ENCODE data around the gene P4HTM. TPM values are rescaled to one million over a fixed set of nuclear protein-coding genes. Genes with fewer than 3 reads are reported as not detected.
"Not testable (repeated sequence)": the region's sequence is repeated elsewhere in the genome, so short reads cannot be mapped to it uniquely, and the experiment has no call there.

Gene P4HTM
- total RNA-seq, 1 experiment from 2014 or later, result 49.1 TPM

DNA sequence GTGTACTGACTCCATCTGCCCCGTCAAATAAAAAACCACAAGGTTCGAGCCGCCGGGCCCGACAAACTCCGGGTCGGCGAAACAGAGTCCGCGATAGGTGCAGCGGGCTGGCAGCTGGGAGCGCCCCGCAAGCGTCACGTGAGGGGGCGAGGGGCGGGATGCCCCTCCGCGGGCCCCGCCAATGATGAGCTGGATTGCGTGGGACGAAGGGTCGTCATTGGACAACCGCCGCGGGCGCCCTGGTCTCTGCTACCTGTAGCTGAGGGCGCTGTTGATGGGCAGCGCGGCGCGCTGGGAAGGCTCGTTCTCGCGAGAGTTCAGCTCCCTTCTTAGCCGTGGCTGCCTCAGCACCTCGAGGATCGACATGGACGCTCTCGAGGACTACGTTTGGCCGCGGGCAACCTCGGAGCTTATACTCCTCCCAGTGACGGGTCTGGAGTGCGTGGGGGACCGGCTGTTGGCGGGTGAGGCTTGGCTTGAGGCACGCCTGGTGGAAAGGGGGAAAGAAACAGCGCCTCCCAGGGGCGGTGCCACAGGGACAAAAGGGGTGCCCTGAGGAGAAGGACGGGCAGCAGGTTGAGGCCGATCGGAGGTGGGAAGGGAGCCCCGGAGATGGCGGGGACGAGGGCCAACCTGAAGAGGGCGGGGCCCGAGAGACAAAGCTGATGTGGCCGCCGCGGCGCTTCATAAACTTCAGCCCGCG, 17.2 kb downstream of the P4HTM start, which contains the start of gene WDR6:
TSS of gene WDR6 (plus strand) at position 324 of the 703 bp plus-strand sequence. CDS start at position 365, 41 bp downstream.
- Histone ChIP-seq H4K20me1 (ENCODE audit: insufficient read depth) (peaks cover 26% of the 10 kb centered on the region), H3K36me3 (ENCODE audit: low read depth) (no peaks in the 10 kb centered on the region), H3K79me2 (ENCODE audit: low read depth) (peaks cover 27% of the 10 kb centered on the region), H3K27ac (peak within 1 kb of the TSS; percentile 87), H3K9me2 (ENCODE audit: insufficient read depth) (no peaks in the 10 kb centered on the region), H3K27me3 (ENCODE audit: insufficient read depth, low read depth) (no peaks in the 10 kb centered on the region), H3K4me2 (peak within 1 kb of the TSS; percentile 84), H2AFZ (peak within 1 kb of the TSS; percentile 79), H3K4me3 (peak within 1 kb of the TSS; percentile 81), H3K4me1 (replicated peaks; ENCODE audit: insufficient read depth) (peaks cover 9% of the 10 kb centered on the region; the same call in 1 of the 2 replicates), H3F3A (ENCODE audit: insufficient read depth, low read depth) (peaks cover 5% of the 10 kb centered on the region; the same call in 1 of the 2 replicates), H3K9me3 (ENCODE audit: insufficient read depth, low read depth) (no peaks in the 10 kb centered on the region)
- DNase-seq, result peak; percentile 90 to 97
- CTCF ChIA-PET, result interaction anchor here (0.5 to 1.4 kb wide), 4 partner anchors 19 to 265 kb away, joined by 3 to 17 read pairs (median 5); partner anchors contain the start of genes P4HTM and QRICH1
- no TSS peak for BruUV-seq (replicated peaks)
- POLR2A ChIA-PET (ENCODE audit: unreplicated experiment), result interaction anchor here (0.5 to 1.6 kb wide), 13 partner anchors 9 to 561 kb away, joined by 3 to 22 read pairs (median 6); partner anchors contain the start of genes ATRIP, IMPDH2, IP6K2 and NDUFAF3
- TF ChIP-seq, protein P1, sequence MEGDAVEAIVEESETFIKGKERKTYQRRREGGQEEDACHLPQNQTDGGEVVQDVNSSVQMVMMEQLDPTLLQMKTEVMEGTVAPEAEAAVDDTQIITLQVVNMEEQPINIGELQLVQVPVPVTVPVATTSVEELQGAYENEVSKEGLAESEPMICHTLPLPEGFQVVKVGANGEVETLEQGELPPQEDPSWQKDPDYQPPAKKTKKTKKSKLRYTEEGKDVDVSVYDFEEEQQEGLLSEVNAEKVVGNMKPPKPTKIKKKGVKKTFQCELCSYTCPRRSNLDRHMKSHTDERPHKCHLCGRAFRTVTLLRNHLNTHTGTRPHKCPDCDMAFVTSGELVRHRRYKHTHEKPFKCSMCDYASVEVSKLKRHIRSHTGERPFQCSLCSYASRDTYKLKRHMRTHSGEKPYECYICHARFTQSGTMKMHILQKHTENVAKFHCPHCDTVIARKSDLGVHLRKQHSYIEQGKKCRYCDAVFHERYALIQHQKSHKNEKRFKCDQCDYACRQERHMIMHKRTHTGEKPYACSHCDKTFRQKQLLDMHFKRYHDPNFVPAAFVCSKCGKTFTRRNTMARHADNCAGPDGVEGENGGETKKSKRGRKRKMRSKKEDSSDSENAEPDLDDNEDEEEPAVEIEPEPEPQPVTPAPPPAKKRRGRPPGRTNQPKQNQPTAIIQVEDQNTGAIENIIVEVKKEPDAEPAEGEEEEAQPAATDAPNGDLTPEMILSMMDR (conservative IDR thresholded peaks at IDR 0.05), result peak; percentile 60
- no peak for TF ChIP-seq EZH2 (IDR thresholded peaks at IDR 0.05; ENCODE audit: low read depth)
- intact Hi-C loops (cut with micrococcal nuclease; ENCODE audit: unreplicated experiment), result loop anchor here (1.0 to 10.0 kb wide), 2 partner anchors 87 to 562 kb away; partner anchors contain the start of genes ATRIP, CCDC51, QRICH1 and TMA7

DNA sequence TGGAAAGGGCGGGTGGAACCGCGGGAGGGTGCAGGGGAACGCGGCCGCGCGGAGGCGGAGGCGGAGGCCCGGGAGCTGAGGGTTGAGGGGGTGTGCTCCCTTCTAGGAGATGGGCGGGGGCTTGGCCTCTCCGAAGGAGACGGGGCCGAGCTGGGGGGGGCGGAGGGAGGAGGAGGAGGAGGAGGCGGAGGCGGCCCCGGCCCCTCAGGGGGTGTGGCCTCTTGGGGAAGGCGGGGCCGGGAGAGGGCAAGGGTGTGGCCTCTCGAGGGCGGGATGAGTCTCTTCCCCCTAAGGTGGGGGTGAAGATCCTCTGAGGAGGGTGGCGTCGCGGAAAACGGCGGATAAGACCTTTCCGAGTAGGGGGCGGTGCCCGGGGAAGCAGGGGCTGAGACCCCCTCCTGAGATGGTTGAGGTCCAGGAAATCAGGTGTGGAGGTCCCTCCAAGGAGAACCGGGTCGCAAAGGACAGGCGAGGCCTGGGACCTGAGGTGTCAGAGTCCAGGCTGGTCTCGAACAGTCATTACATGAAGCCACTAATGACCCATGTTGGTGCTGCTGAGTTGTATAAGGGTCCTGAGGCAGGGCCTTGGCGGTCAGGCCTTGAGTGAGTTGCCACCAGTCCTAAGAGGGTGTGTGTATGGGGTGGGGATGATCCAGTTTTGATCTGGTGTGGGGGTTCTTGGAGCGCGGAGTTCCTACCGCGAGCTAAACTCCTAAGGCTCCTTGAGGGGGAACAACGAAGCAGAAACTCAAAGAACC, 17.9 kb downstream of the P4HTM start:
- Histone ChIP-seq H2AFZ (peak overlapping the region; percentile 79), H3K27me3 (ENCODE audit: insufficient read depth, low read depth) (no peaks in the 10 kb centered on the region), H3K27ac (peak overlapping the region; percentile 87), H3K9me2 (ENCODE audit: insufficient read depth) (no peaks in the 10 kb centered on the region), H3F3A (ENCODE audit: insufficient read depth, low read depth) (peaks cover 5% of the 10 kb centered on the region; the same call in 1 of the 2 replicates), H3K4me2 (peak overlapping the region; percentile 84), H4K20me1 (ENCODE audit: insufficient read depth) (peaks cover 29% of the 10 kb centered on the region), H3K79me2 (ENCODE audit: low read depth) (peaks cover 27% of the 10 kb centered on the region), H3K4me1 (replicated peaks; ENCODE audit: insufficient read depth) (peaks cover 9% of the 10 kb centered on the region; the same call in 1 of the 2 replicates), H3K36me3 (ENCODE audit: low read depth) (no peaks in the 10 kb centered on the region), H3K9me3 (ENCODE audit: insufficient read depth, low read depth) (no peaks in the 10 kb centered on the region), H3K4me3 (peak overlapping the region; percentile 81; the same call in 1 of the 2 replicates)
- ChIA-PET CTCF (interaction anchor here (0.9 to 1.4 kb wide), 2 partner anchors 19 to 86 kb away, joined by 4 to 17 read pairs; partner anchors contain the start of genes P4HTM and QRICH1), POLR2A (ENCODE audit: unreplicated experiment) (interaction anchor here (0.5 to 1.6 kb wide), 9 partner anchors 8 to 451 kb away, joined by 3 to 22 read pairs (median 8); partner anchors contain the start of genes NDUFAF3 and QRICH1)
- no peak for TF ChIP-seq EZH2 (IDR thresholded peaks at IDR 0.05; ENCODE audit: low read depth)
- TF ChIP-seq, protein P1 (conservative IDR thresholded peaks at IDR 0.05), result no peak
- intact Hi-C loops (cut with micrococcal nuclease; ENCODE audit: unreplicated experiment), result loop anchor here (1.0 to 10.0 kb wide), 2 partner anchors 86 to 563 kb away; partner anchors contain the start of genes ATRIP, CCDC51, QRICH1 and TMA7
- DNase-seq, result peak; percentile 63 to 90
- no TSS peak for BruUV-seq (replicated peaks)

DNA sequence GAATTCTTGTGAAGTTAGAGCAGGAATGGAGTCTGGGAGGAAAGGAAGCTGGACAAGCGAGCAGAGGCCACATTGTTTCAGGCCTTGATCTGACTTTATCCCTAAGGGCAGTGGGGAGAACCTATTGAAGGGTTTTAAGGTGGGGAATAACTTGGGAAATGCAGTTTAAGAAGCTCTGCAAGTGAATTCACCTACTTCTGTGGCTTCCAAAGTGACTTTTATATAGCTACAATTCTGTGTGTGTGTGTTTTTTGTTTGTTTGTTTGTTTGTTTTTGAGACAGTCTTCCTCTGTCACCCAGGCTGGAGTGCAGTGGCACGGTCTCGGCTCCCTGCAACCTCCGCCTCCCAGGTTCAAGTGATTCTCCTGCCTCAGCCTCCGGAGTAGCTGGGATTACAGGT, 18.6 kb downstream of the P4HTM start:
- H3K9me2 ChIP-seq (ENCODE audit: insufficient read depth); H3K36me3 ChIP-seq (ENCODE audit: low read depth); DNase-seq; H3K4me3 ChIP-seq; H3K27ac ChIP-seq; H3F3A ChIP-seq (ENCODE audit: insufficient read depth, low read depth); H3K27me3 ChIP-seq (ENCODE audit: insufficient read depth, low read depth); H3K9me3 ChIP-seq (ENCODE audit: insufficient read depth, low read depth); H3K4me1 ChIP-seq (replicated peaks; ENCODE audit: insufficient read depth); H2AFZ ChIP-seq: not testable (repeated sequence)
- CTCF ChIA-PET, result interaction anchor here (0.7 to 1.0 kb wide), 2 partner anchors 9 to 21 kb away, joined by 3 to 8 read pairs; no protein-coding TSS in a partner anchor
- Histone ChIP-seq H4K20me1 (ENCODE audit: insufficient read depth) (peaks cover 29% of the 10 kb centered on the region), H3K79me2 (ENCODE audit: low read depth) (peaks cover 27% of the 10 kb centered on the region), H3K4me2 (peak overlapping the region; percentile 84)
- POLR2A ChIA-PET (ENCODE audit: unreplicated experiment), result interaction anchor here (0.7 kb wide), 1 partner anchor 21 kb away, joined by 8 read pairs; no protein-coding TSS in a partner anchor
- BruUV-seq (replicated peaks), result TSS peak; percentile 36
- intact Hi-C loops (cut with micrococcal nuclease; ENCODE audit: unreplicated experiment), result loop anchor here (10.0 kb wide), 1 partner anchor 564 kb away; the partner anchor contains the start of genes ATRIP, CCDC51 and TMA7
